HepG2 (cell line): ENCODE data around the gene AMIGO1. TPM values are rescaled to one million over a fixed set of nuclear protein-coding genes. Genes with fewer than 3 reads are reported as not detected.

Source experiments
- ATAC-seq: fragments of 200-7000 bp; cut with Tn5 transposase; 3 replicates; pipeline ENCODE4 v1.9.1; 2020; ENCODE audit warnings: mild to moderate bottlenecking, moderate library complexity
- BruUV-seq: library from RNA; stranded (reverse); fragments of 400-500 nt; replicated peaks from 2 replicates; lab custom pipeline; 2021; lab: Mats Ljungman, UMichigan
- CTCF ChIA-PET: fragments of 300-600 bp; formaldehyde crosslinking; extraction: SDS; loops from one replicate; lab custom pipeline; 2021; ENCODE audit warnings: low total read pairs, inconsistent platforms, low intra/inter-chr PET ratio; lab: Yijun Ruan, JAX
- POLR2A ChIA-PET: fragments of 350-600 bp; sonication (Branson Sonifier 250); formaldehyde crosslinking; loops from one replicate; lab custom pipeline; 2020; ENCODE audit warnings: antibody characterized with exemption, inconsistent platforms; lab: Yijun Ruan, JAX
- DNase-seq: peaks from one replicate; pipeline ENCODE4 v3.0.0-alpha.2; 2015; ENCODE audit warnings: low spot score
- FAIRE-seq: peaks from 3 replicates; lab custom pipeline; 2011; peaks lifted over from hg19 to GRCh38; lab: Jason Lieb, UNC
- H2AFZ ChIP-seq: one replicate; pipeline ENCODE4 v1.6.1; 2011; ENCODE audit warnings: low read length, inconsistent platforms
- H3K27ac ChIP-seq: fragments of 300-600 bp; 3 replicates; pipeline ENCODE4 v1.8.0; 2011; ENCODE audit warnings: mixed run types, mild to moderate bottlenecking, mixed read lengths, low read length, inconsistent platforms; ENCODE audit not compliant: insufficient read depth; ENCODE audit errors: extremely low read length
- H3K27me3 ChIP-seq, 2 experiments: fragments of 200-600 bp in 1 of 2; 2 replicates in 1 of 2; 3 replicates in 1 of 2; pipeline versions ENCODE4 v1.6.0 to v1.8.0; 2011; ENCODE audit warnings: low read length in 2 of 2, mild to moderate bottlenecking in 2 of 2, moderate library complexity in 2 of 2, inconsistent platforms in 1 of 2; ENCODE audit not compliant: insufficient read depth in 2 of 2, control insufficient read depth in 1 of 2
- H3K36me3 ChIP-seq, 2 experiments: fragments of 200-600 bp in 1 of 2; replicated peaks in 1 of 2; 2 replicates in 1 of 2; 3 replicates in 1 of 2; pipeline versions ENCODE4 v1.5.1 to v1.8.0; 2011; ENCODE audit warnings: low read length in 2 of 2, inconsistent platforms in 1 of 2; ENCODE audit not compliant: insufficient read depth in 2 of 2, control insufficient read depth in 1 of 2
- H3K4me1 ChIP-seq: 2 replicates; pipeline ENCODE4 v1.5.1; 2012; ENCODE audit warnings: low read length, inconsistent platforms; ENCODE audit not compliant: insufficient read depth
- H3K4me2 ChIP-seq: 2 replicates; pipeline ENCODE4 v1.6.0; 2011; ENCODE audit warnings: low read depth, low read length, inconsistent platforms
- H3K4me3 ChIP-seq, 3 experiments: fragments of 200-600 bp in 1 of 3; sonication (generic), shearing (Covaris generic) in 1 of 3; replicated peaks in 1 of 3; 2 replicates each; pipeline ENCODE4 v1.5.1; 2011 to 2016; ENCODE audit warnings: low read length in 3 of 3, inconsistent platforms in 2 of 3, low read depth in 2 of 3, mild to moderate bottlenecking in 2 of 3, control low read depth in 1 of 3, mixed read lengths in 1 of 3; ENCODE audit not compliant: insufficient read depth in 1 of 3
- H3K79me2 ChIP-seq: one replicate; pipeline ENCODE4 v1.6.1; 2011; ENCODE audit warnings: low read length, inconsistent platforms; ENCODE audit not compliant: insufficient read depth
- H3K9ac ChIP-seq: 2 replicates; pipeline ENCODE4 v1.6.0; 2011; ENCODE audit warnings: mild to moderate bottlenecking, low read depth, low read length, inconsistent platforms; ENCODE audit not compliant: insufficient read depth
- H3K9me3 ChIP-seq: 2 replicates; pipeline ENCODE4 v1.5.1; 2012; ENCODE audit warnings: mild to moderate bottlenecking, low read length
- H4K20me1 ChIP-seq: 2 replicates; pipeline ENCODE4 v1.6.0; 2011; ENCODE audit warnings: inconsistent platforms, mild to moderate bottlenecking, low read length, moderate library complexity; ENCODE audit not compliant: insufficient read depth
- BCL6 ChIP-seq: IDR thresholded peaks from 2 replicates; pipeline ENCODE4 v1.6.1; 2016; ENCODE audit warnings: missing genetic modification reagents, missing compliant biosample characterization
- IKZF1 ChIP-seq: fragments of 450-650 bp; IDR thresholded peaks from 2 replicates; pipeline ENCODE4 v1.7.1; 2016
- JARID2 ChIP-seq: sonication (generic); formaldehyde crosslinking; IDR thresholded peaks from 2 replicates; pipeline ENCODE4 v1.8.1; 2023; ENCODE audit warnings: missing genetic modification reagents, inconsistent platforms; ENCODE audit not compliant: insufficient replicate concordance
- MAFG ChIP-seq: sonication (generic); formaldehyde crosslinking; IDR thresholded peaks from 2 replicates; pipeline ENCODE4 v1.5.1; 2020; ENCODE audit warnings: mild to moderate bottlenecking, missing genetic modification reagents
- NFATC3 ChIP-seq: sonication (generic); formaldehyde crosslinking; IDR thresholded peaks from 2 replicates; pipeline ENCODE4 v1.5.1; 2020; ENCODE audit warnings: mild to moderate bottlenecking, missing genetic modification reagents
- PRMT3 ChIP-seq: sonication (generic); formaldehyde crosslinking; IDR thresholded peaks from 2 replicates; pipeline ENCODE4 v1.8.1; 2022; ENCODE audit warnings: low read depth, mild to moderate bottlenecking, moderate library complexity, missing genetic modification reagents, borderline replicate concordance
- RXRA ChIP-seq: sonication (generic); formaldehyde crosslinking; IDR thresholded peaks from 2 replicates; pipeline ENCODE4 v1.5.1; 2020; ENCODE audit warnings: missing genetic modification reagents
- TP53 ChIP-seq: sonication (generic); formaldehyde crosslinking; conservative IDR thresholded peaks from 2 replicates; pipeline ENCODE4 v1.4.0; 2020; ENCODE audit warnings: missing genetic modification reagents
- ZBTB37 ChIP-seq: sonication (generic); formaldehyde crosslinking; IDR thresholded peaks from 2 replicates; pipeline ENCODE4 v1.4.0; 2020; ENCODE audit warnings: mild to moderate bottlenecking, missing genetic modification reagents
- ZFP62 ChIP-seq: sonication (generic); formaldehyde crosslinking; IDR thresholded peaks from 2 replicates; pipeline ENCODE4 v1.4.0; 2020; ENCODE audit warnings: missing genetic modification reagents
- ZNF567 ChIP-seq: sonication (generic); formaldehyde crosslinking; IDR thresholded peaks from 2 replicates; pipeline ENCODE4 v1.8.1; 2023; ENCODE audit warnings: mild to moderate bottlenecking, missing genetic modification reagents, borderline replicate concordance
- ZNF670 ChIP-seq: sonication (generic); formaldehyde crosslinking; IDR thresholded peaks from 2 replicates; pipeline ENCODE4 v1.8.0; 2022; ENCODE audit warnings: mild to moderate bottlenecking, missing genetic modification reagents, borderline replicate concordance
- ZNF75D ChIP-seq: sonication (generic); formaldehyde crosslinking; IDR thresholded peaks from 2 replicates; pipeline ENCODE4 v1.8.1; 2023; ENCODE audit warnings: missing genetic modification reagents, mild to moderate bottlenecking, borderline replicate concordance
- ZSCAN9 ChIP-seq: IDR thresholded peaks from 2 replicates; pipeline ENCODE4 v1.6.1; 2016; ENCODE audit warnings: borderline replicate concordance
- ZZZ3 ChIP-seq: sonication (generic); formaldehyde crosslinking; IDR thresholded peaks from 2 replicates; pipeline ENCODE4 v1.4.0; 2020; ENCODE audit warnings: missing genetic modification reagents, mild to moderate bottlenecking, borderline replicate concordance
- WGBS: methylation state at CpG from one replicate; pipeline ENCODE4 v1.1.6; 2017; ENCODE audit warnings: low lambda C conversion rate; 5-methylcytosine and 5-hydroxymethylcytosine counted together
- in situ Hi-C: cut with HindIII; loops from 2 replicates; pipeline ENCODE4 v1.10.0; 2017; ENCODE audit warnings: low pct_unique_long_range_greater_than_20kb; ENCODE audit not compliant: extremely low pct_ligation_motif_present
- intact Hi-C: fragments of 100-400 bp; cut with micrococcal nuclease; formaldehyde crosslinking; loops from one replicate; pipeline ENCODE4 v1.10.0; 2022; ENCODE audit not compliant: unreplicated experiment
- polyA plus RNA-seq, 8 experiments: library from polyadenylated mRNA; depleted of rRNA in 3 of 8; stranded (reverse) in 7 of 8; unstranded in 1 of 8; fragments of >200 nt; fragmentation: Illumina TruSeq in 4 of 8; extraction: Trizol in 4 of 8; gene quantifications; 2 replicates each; pipeline versions ENCODE4 v1.2.1 to v1.2.3, GENCODE V29; 2011 to 2016; ENCODE audit warnings: low read depth in 4 of 8, missing spikeins in 1 of 8, mixed read lengths in 1 of 8; ENCODE audit not compliant: insufficient read depth in 1 of 8
- total RNA-seq, 5 experiments: library from RNA; depleted of rRNA; stranded (reverse); fragments of >200 nt; fragmentation: Illumina TruSeq; extraction: Trizol; gene quantifications; 2 replicates each; pipeline ENCODE4 v1.2.3, GENCODE V29; 2016; ENCODE audit warnings: low read depth in 1 of 5
- TF ChIP-seq, protein P1 (sequence below): sonication (generic); formaldehyde crosslinking; IDR thresholded peaks from 2 replicates; pipeline ENCODE4 v1.4.0; 2020; ENCODE audit warnings: missing genetic modification reagents, borderline replicate concordance

Gene AMIGO1
- total and polyA plus RNA-seq, 2 of the 13 experiments (the other 11 are each of a cell fraction or from before 2014, with no cell fraction given): 0.40 to 1.3 TPM

GRCh38 chr1:109527846-109528695, 18.5 kb upstream of the AMIGO1 start (continued):
- TF ChIP-seq ZNF75D (no peak), PRMT3 (no peak), BCL6 (CRISPR knock-in tag) (no peak)

- intact Hi-C loops: no loop called here
- H3K4me2 ChIP-seq: no peak overlapping the region
- no peak overlapping the region for H2AFZ ChIP-seq
- no peaks in the 10 kb centered on the region for H4K20me1 ChIP-seq
- no peaks in the 10 kb centered on the region for H3K79me2 ChIP-seq
- H3K27ac ChIP-seq: no peak overlapping the region
- CTCF ChIA-PET: no interaction called here
- H3K9me3 ChIP-seq: no peaks in the 10 kb centered on the region
- BruUV-seq: no TSS peak
- H3K36me3 ChIP-seq: no peaks in the 10 kb centered on the region
- DNase-seq: no peak
- FAIRE-seq: no peak
- no peak for ATAC-seq
- peaks cover 7 to 66% of the 10 kb centered on the region in 2 experiments; a peak in 4 of 5 replicates for H3K27me3 ChIP-seq
- H3K4me3 ChIP-seq: no peak overlapping the region
- peaks cover 6% of the 10 kb centered on the region; the same call in 1 of the 2 replicates for H3K4me1 ChIP-seq
- POLR2A ChIA-PET: no interaction called here
- WGBS: 38% methylated on average over 14 of the region's 14 CpGs
- TF ChIP-seq NFATC3: no peak
- no peak for TF ChIP-seq JARID2 (CRISPR knock-in tag)
- no peak for TF ChIP-seq ZNF567 (CRISPR knock-in tag)
- TF ChIP-seq, protein P1, sequence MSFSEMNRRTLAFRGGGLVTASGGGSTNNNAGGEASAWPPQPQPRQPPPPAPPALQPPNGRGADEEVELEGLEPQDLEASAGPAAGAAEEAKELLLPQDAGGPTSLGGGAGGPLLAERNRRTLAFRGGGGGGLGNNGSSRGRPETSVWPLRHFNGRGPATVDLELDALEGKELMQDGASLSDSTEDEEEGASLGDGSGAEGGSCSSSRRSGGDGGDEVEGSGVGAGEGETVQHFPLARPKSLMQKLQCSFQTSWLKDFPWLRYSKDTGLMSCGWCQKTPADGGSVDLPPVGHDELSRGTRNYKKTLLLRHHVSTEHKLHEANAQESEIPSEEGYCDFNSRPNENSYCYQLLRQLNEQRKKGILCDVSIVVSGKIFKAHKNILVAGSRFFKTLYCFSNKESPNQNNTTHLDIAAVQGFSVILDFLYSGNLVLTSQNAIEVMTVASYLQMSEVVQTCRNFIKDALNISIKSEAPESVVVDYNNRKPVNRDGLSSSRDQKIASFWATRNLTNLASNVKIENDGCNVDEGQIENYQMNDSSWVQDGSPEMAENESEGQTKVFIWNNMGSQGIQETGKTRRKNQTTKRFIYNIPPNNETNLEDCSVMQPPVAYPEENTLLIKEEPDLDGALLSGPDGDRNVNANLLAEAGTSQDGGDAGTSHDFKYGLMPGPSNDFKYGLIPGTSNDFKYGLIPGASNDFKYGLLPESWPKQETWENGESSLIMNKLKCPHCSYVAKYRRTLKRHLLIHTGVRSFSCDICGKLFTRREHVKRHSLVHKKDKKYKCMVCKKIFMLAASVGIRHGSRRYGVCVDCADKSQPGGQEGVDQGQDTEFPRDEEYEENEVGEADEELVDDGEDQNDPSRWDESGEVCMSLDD (CRISPR knock-in tag): no peak
- no peak for TF ChIP-seq ZBTB37 (CRISPR knock-in tag)
- no peak for TF ChIP-seq IKZF1
- no peak for TF ChIP-seq ZSCAN9 (CRISPR knock-in tag)
- no peak for TF ChIP-seq MAFG (CRISPR knock-in tag)
- TF ChIP-seq TP53 (CRISPR knock-in tag): no peak
- TF ChIP-seq ZFP62: no peak
- no peak for TF ChIP-seq RXRA (CRISPR knock-in tag)
- no peak for TF ChIP-seq ZZZ3
- no peak for TF ChIP-seq ZNF670
- TF ChIP-seq, all 625 proteins: peak for 0
- no peak overlapping the region for H3K9ac ChIP-seq
- in situ Hi-C loops: no loop called here
Observed at GRCh38 chr1:109527098-109527811, 17.7 kb upstream of the AMIGO1 start.
